K562 (cell line): ENCODE results near the gene SMC4. TPM values are rescaled to one million over a fixed set of nuclear protein-coding genes. Genes with fewer than 3 reads are reported as not detected.
A peak's percentile ranks its signal among the peaks of the same experiment; 100 is the strongest.

Experiments
- BRD4 ChIP-seq: fragments of 200-600 bp; sonication (generic); IDR thresholded peaks from 2 replicates; pipeline ENCODE4 v1.6.1; 2017; ENCODE audit warnings: inconsistent platforms
- ESRRA ChIP-seq: fragments of 450-650 bp; IDR thresholded peaks from 2 replicates; pipeline ENCODE4 v1.6.1; 2014; ENCODE audit warnings: low read depth, mild to moderate bottlenecking, moderate library complexity, borderline replicate concordance
- HDGF ChIP-seq: fragments of 450-650 bp; IDR thresholded peaks from 2 replicates; pipeline ENCODE4 v1.6.1; 2016
- HMBOX1 ChIP-seq: sonication (generic); IDR thresholded peaks from 2 replicates; pipeline ENCODE4 v1.6.1; 2016
- KDM1A ChIP-seq, 2 experiments: fragments of 450-650 bp; IDR thresholded peaks; 2 replicates each; pipeline ENCODE4 v1.6.1; 2016; ENCODE audit warnings: mild to moderate bottlenecking in 2 of 2
- LCOR ChIP-seq: sonication (generic); formaldehyde crosslinking; IDR thresholded peaks from 2 replicates; pipeline ENCODE4 v1.8.0; 2022; ENCODE audit warnings: mild to moderate bottlenecking, missing genetic modification reagents
- SAP30 ChIP-seq: fragments of 200-600 bp; sonication (generic); IDR thresholded peaks from 2 replicates; pipeline ENCODE4 v1.6.1; 2012; ENCODE audit warnings: borderline replicate concordance, low read depth, mild to moderate bottlenecking, moderate library complexity, low read length, control low read depth, inconsistent platforms; ENCODE audit not compliant: insufficient read depth, poor library complexity, severe bottlenecking
- USF2 ChIP-seq: sonication (generic); formaldehyde crosslinking; IDR thresholded peaks from 2 replicates; pipeline ENCODE4 v1.5.0; 2020; ENCODE audit warnings: missing genetic modification reagents
- ZBTB7A ChIP-seq: IDR thresholded peaks from 2 replicates; pipeline ENCODE4 v1.6.1; 2011; ENCODE audit warnings: low read depth, mild to moderate bottlenecking, low read length, moderate library complexity, borderline replicate concordance; ENCODE audit not compliant: control insufficient read depth
- ZNF717 ChIP-seq: fragments of 250-450 bp; sonication (Bioruptor Pico); IDR thresholded peaks from 2 replicates; pipeline ENCODE4 v1.5.0; 2021
- polyA plus RNA-seq, 8 experiments: library from polyadenylated mRNA; depleted of rRNA in 4 of 8; stranded (reverse) in 5 of 8; unstranded in 3 of 8; fragments of >200 nt; fragmentation: Nextera tagmentation in 2 of 8; fragmentation: Illumina TruSeq in 1 of 8; extraction: Ambion mirVana in 2 of 8; extraction: Trizol in 1 of 8; gene quantifications; 2 replicates each; pipeline versions ENCODE4 v1.2.1 to v1.2.3, GENCODE V29; 2011 to 2014; ENCODE audit warnings: inconsistent platforms in 1 of 8, missing spikeins in 1 of 8
- total RNA-seq, 7 experiments: library from RNA; depleted of rRNA in 6 of 7; stranded (reverse); fragments of >200 nt in 6 of 7; fragmentation: Illumina TruSeq in 2 of 7; extraction: Trizol in 2 of 7; gene quantifications; 2 replicates each; pipeline versions ENCODE4 v1.2.1 to v1.2.3, GENCODE V29; 2011 to 2021; ENCODE audit warnings: low replicate concordance in 1 of 7

Gene SMC4
- total and polyA plus RNA-seq, 9 of the 15 experiments (the other 6 are each of a cell fraction or from before 2014, with no cell fraction given): 87.9 to 347 (median 176) TPM

- no peak for TF ChIP-seq ZBTB7A
- TF ChIP-seq SAP30: no peak
- TF ChIP-seq HMBOX1: no peak
- TF ChIP-seq KDM1A (IDR thresholded peaks at IDR 0.05): peak; percentile 76 to 85
- TF ChIP-seq ZNF717 (CRISPR knock-in tag): no peak
- no peak for TF ChIP-seq USF2
- TF ChIP-seq LCOR (CRISPR knock-in tag): 0 out of 2 replicates have a peak, but pooled peaks have one; percentile 52
- TF ChIP-seq HDGF: no peak
- TF ChIP-seq ESRRA: no peak
- TF ChIP-seq BRD4: no peak
- TF ChIP-seq, all 486 proteins: peak for 6
Measured at GRCh38 chr3:160398820-160399124, 678 bp upstream of the SMC4 start (continued).
